NCI-H146 treated with DMSO at 0.1 percent for 48 hours (cell line): ENCODE results near the gene BNC2.

ENCODE experiments used
- DNase-seq: peaks from one replicate; lab custom pipeline; 2025; ENCODE audit not compliant: unreplicated experiment; lab: John Stamatoyannopoulos, UW

Gene BNC2

DNA sequence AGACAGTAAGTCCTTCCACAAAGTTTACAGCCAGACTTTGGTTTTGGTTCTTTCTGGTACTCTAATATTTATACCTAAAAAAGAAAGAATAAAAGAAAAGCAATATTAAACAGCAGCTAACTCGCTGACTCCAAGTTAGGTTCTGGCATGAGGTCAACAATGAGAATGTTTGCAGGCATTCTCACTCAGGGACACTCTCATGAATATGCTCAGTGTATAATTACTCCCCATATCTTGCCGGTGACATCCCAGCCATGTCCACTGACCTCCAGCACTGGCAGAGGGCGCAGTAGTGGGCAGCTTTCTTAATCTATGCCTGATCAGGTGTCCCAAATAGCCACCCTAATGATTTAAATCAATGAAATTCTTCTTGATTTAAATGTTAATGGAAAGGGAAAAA lies 151.5 kb downstream of the BNC2 start:
- no peak for DNase-seq

DNA sequence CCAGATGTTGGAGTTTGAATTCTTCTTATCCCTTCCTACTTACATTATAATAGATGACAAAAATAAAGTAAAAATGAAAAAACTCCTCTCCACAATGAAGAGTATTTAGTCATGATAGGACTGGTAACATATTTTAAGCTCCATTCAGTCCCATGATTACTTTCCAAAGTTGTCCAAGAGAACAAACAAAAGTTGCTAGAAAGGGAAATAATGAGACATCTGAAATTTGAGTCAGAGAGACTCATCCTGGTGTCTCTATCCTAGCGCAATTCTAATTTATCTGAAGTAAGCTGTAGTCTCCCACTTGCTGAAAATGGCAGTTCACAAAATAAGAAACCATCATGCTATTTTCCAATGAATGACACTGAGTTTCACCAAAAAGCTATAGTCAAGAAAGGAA lies 152.2 kb downstream of the BNC2 start:
- no peak for DNase-seq

- DNase-seq = no peak
These were observed 153.9 kb downstream of the BNC2 start for GRCh38 chr9:16716601-16717000.

GRCh38 chr9:16715404-16715803 lies 155.1 kb downstream of the BNC2 start:
- DNase-seq = no peak

GRCh38 chr9:16712787-16713186 lies 157.7 kb downstream of the BNC2 start:
- no peak for DNase-seq

DNA sequence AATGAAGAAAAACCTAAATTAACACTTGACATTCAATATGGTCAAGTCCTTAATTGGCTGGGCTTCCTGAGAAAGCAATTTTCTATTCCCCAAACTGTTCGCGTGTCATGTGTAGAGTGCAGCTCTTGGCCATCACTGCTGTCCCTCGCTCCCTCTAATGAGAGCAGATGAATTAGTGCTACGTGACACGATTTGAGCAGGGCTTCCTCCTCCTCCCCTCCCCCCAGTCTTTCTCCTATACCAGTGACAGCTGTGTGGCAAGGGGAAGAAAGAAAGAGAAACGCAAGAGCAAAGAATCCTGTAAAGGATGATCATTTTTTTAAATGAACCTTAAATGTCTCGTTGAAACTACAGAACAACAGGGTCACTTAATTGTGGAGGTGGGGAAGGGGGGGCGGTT lies 159.6 kb downstream of the BNC2 start:
- no peak for DNase-seq

- DNase-seq = no peak
These were observed 160.5 kb downstream of the BNC2 start for GRCh38 chr9:16709924-16710323.

DNA sequence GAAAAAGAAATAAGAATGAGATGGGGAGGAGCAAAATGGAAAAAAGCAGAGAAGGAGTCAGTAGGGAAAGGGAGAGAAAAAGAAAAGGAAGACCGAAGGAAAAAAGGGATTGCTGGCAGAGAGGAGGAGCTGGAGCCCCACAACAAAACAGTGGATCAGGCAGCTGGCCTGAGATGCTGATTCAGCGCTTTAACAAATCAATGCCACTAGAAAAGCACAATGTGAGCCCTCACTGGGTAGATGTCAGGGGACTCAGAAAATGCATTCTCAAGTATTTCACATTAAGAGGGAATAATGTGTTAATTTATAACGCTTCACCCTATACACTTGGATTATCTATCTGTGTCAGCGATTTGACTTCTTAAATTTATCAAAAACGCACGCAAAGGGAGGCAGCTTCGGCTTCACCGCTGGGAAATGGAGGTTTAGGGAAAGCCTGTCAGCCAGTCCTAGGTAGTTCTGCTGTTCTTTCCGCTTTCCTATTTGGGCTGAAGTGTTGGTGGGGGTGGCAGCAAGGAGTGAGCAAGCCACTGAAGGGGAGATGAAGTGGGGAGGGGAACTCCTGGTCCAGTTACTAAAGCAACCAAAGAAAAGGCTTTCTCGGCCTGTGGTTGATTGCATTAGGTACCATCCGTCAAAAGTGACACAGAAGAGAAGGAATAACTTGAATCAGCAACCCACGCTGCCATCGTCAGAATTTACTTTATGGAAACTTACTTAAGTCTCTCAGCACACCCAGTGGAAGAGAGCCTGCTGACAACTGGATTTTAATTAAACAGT lies 161.6 kb downstream of the BNC2 start:
- no peak for DNase-seq

DNA sequence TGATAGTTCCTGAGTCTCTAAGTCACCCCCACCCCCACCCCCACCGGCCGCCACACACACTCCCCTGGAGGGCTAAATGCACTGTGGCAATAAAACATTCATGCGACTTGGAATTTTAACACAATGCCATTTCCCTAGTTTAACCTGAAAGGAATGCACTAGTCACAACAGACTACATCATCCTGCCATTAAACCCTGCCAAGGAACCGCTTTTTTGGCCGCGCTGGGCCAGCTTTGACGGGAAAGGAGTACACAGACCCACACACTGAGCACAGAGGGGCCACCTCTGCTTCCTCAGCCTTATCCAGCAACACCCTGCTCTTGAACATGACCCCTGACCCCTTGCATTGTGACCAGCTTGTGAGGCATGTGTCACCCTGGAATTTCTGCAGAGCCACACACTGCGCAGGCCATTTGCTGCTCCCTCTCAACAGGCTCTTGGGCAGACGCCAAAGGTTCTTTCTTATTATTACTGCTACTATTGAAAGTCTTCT lies 165.3 kb downstream of the BNC2 start:
- no peak for DNase-seq

DNA sequence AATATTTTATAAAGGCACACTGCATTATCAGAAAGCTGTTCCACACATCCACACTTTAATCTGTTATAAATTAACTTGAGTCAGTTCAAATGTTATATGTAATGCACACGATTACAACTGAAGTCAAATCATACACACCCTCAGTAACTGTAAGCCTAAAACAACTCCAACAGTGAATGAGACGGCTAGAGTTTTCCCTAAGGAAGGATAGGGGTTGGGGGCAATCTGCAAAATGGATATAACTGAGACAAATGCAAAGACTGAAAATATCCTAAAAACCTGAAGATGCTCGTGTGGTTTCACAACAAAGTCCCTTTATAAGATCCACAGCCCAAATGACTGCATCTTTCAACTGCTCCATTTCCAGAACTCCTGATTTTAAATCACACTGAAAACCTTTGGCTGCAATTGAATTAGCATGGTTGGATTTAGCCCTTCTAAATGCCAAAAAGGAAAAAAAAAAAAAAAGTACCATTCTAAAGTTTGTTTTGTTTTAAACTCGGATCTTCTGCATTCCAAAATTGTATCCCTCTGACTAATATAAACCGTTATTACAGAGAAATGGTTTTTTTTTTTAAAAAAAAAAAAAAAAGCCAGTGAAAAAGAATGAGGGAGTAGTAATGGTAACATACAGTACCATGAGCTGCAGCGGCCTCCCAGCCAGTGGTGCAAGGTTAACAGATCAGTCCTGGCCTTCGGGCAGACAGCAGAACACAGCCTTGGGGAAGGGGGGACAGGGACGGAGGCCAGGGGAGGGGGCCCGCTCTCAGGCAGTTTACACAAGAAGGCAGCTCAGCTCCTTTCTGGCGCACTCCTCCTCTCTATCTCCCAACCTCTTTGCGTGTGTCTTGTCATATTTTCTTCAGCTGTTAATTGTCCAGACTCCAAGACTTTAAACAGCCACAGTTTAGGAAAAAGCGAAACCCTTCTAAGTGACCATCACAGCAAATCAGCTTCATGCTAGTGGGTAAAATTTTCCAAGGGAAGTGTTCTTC lies 166.1 kb downstream of the BNC2 start:
- no peak for DNase-seq

- no peak for DNase-seq
These were observed 169.1 kb downstream of the BNC2 start for GRCh38 chr9:16701347-16701746.

- DNase-seq = no peak
These were observed 176.9 kb downstream of the BNC2 start for GRCh38 chr9:16693616-16694015.

DNA sequence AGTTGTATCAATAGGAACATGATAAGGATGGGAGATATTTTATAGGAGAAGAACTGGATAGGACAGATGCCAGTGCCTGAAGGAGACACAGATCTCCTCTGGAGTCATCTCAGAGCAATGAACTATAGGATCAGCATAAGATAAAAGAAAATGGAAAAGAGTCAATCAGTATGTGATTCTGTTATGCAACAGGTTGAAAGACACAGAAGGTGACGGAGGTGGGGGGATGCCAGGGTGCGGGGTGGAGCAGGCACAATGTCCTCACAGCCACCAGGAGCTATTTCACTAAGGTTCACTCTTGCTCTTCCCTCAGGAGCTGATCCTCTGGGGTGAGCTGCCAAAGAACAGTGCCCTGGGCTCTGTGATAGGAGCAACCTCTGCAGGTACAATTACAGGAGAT lies 179.8 kb downstream of the BNC2 start:
- no peak for DNase-seq

DNA sequence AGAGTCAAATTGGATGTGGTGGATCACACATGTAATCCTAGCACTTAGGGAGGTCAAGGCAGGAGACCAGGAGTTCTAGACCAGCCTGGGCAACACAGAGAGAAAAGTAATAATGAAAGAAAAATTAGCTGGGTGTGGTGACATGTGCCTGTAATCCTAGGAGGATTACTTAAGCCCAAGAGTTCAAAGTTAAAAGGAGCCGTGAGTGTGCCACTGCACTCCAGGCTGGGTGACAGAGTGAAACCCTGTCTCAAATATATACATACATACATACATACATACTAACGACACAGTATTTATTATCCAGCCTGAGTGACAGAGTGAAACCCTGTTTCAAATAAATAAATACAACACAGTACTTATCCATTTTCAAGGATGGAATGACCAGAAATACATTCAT lies 180.3 kb downstream of the BNC2 start:
- DNase-seq = no peak

GRCh38 chr9:16689351-16689938 lies 181.0 kb downstream of the BNC2 start:
- no peak for DNase-seq

DNA sequence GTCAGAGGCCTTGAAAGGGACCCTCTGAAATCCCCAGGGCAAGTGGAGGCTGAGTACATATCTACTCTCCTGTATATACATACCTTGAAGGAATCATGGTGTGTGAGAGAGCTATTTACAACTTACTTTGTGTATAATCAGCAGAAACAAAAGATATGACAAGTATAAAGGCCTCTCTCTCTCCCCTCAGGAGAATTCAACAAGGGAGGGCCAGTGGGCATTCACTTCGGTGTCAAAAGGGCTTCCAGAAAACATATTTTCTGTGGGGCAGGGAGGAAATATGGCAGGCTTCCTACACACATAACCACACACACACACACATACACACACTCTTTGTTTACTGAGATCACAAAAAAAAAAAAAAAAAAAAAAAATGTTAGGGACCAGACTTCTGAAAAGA lies 181.7 kb downstream of the BNC2 start:
- no peak for DNase-seq

DNA sequence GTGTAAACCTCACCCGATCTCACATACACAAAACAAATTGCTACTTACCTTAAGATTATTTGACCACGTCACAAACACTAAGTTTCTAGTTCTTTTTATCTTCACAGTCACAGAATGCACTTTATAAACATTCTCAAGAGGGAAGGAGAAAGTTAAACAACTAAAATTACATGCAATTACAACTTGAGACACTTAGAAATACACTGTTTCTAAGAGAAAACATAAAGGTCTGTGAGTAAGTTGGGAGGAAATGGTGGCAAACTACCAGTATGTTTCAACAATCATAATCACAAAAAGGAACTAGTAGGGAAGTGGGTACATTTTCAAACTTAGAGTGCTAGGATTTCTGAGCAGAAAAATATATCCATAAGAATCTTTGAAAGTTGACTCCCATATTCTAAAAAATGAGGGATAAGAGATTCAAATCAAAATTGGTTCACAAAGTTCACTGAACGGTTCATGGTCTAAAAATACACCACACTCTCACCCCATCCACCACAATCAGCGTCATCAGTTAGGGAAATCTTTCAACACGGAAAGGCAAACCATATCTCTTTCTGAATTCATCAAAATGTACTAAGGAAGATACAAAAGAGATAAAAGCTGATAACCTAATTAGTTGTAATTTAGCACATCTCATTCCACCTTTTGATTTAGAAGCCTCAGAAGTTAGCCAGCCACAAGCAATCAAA lies 182.6 kb downstream of the BNC2 start:
- DNase-seq = no peak

DNA sequence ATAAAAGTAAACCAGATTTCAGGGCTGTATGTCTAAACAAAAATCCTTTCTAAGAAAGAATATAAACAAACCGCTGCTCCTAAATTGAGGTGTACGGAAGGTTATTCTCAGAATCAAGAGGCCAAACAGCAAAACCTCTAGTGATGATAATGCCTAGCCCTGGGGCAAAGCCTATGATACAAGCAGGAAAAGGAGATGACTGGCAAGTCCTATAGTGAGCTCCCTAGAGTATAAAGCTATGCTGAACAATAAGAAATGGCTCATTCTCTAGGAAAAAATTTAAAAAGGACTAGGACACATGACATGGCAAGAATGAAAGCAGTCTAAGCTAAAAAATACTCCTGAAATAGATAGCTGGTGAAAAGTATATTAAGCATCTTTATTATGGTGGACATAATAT lies 187.1 kb downstream of the BNC2 start:
- no peak for DNase-seq

DNA sequence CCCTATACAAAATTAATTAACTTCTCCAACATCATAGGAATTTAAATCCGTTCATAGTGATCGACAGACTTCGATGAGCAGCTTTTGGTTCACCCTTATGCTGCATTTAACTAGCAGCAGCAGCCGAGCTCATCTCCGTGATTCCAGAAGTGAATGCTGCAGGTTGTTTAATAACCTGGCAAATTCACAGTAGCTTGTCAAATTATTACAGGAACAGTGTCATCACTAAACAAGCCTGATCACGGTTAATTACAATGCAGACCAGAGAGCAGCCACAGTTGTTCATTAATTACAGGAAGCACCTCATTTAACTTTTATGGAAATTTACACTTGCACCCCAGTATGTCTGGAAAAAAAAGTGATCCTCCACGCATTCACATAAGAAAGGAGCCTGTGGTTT lies 188.2 kb downstream of the BNC2 start:
- no peak for DNase-seq

DNA sequence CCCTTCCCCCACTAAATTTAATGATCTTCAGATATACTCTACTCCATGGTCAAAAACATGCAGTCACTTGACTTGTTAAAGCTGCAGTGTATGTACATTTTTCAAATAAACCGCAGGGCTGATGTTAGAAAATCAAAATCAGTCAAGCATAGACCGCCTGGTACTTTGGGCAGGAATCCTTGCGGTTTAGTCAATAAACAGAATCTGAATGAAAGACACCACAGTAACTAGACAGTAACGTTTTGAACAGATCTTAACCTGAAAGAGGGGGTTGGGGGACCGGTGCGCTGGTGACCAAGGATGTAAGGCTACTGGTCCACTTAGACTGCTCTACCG lies 188.8 kb downstream of the BNC2 start:
- no peak for DNase-seq

DNA sequence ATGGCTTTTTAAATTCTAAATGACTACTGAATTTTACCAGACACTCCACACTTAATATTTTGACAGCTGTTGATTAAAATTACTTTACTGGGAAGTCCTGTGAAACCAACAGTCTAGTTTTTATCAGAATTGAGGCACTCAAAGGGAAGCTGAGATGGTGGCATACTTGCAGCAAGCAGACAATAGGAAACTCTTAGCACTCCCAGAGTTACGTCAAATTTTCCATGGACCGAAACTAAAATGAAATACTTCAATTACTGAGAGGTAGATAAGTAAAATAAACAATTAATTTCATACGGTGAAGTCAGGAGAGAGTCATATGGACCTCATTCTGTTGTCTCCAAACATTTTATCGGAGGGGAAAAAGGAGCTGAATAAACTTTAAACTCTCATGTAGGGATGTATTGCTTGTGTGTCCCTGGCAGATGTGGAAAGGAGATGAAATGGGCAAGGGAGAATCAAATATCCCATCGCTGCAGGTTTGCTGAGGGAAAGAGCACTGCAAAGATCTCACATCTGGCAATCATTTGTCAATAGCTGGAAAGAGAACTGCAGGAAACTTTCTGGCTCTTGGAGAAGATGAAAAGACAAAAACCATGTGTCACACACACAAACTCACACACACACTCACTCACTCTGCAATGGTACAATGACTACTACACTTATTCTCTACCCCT lies 189.4 kb downstream of the BNC2 start:
- no peak for DNase-seq
